Measurements from ENCODE around the gene CACNA1B. TPM values are rescaled to one million over a fixed set of nuclear protein-coding genes. Genes with fewer than 3 reads are reported as not detected.

Gene CACNA1B
- total RNA-seq, 1 experiment from 2014 or later, result 1.7 TPM

- no TSS peak for BruUV-seq (replicated peaks)
- no peaks in the 10 kb centered on the region for H3K4me1 ChIP-seq (ENCODE audit: control insufficient read depth in 1 of 2, insufficient read depth in 2 of 2, low read length in 2 of 2)
- H3K4me2 ChIP-seq (ENCODE audit: low read length), result no peak overlapping the region
- H4K20me1 ChIP-seq (ENCODE audit: insufficient read depth), result no peaks in the 10 kb centered on the region
- no peak for DNase-seq (ENCODE audit: low read depth, low spot score)
- ChIA-PET CTCF (no interaction called here), POLR2A (no interaction called here), RAD21 (ENCODE audit: low non-redundant PET in 1 of 2, low total read pairs in 2 of 2, uncharacterized antibody in 2 of 2, unreplicated experiment in 2 of 2) (no interaction called here)
- intact Hi-C loops (cut with micrococcal nuclease), result no loop called here
- no peak overlapping the region for H3K9ac ChIP-seq (ENCODE audit: low read length)
- no peaks in the 10 kb centered on the region for H3K9me2 ChIP-seq (ENCODE audit: insufficient read depth)
- H2AFZ ChIP-seq (ENCODE audit: low read depth, low read length, poor library complexity, severe bottlenecking), result no peak overlapping the region
- no peak for TF ChIP-seq RAD21 (IDR thresholded peaks at IDR 0.05; ENCODE audit: low read depth)
- no peak for TF ChIP-seq CBX3 (IDR thresholded peaks at IDR 0.05; ENCODE audit: low read depth)
- H3K27me3 ChIP-seq (ENCODE audit: insufficient read depth, low read length), result no peaks in the 10 kb centered on the region
- no peak overlapping the region for H3K4me3 ChIP-seq (replicated peaks in 1 of 2; ENCODE audit: low read depth in 1 of 2, low read length in 2 of 2)
- H3K79me2 ChIP-seq (ENCODE audit: insufficient read depth, low read length), result no peaks in the 10 kb centered on the region
- H3K27ac ChIP-seq (ENCODE audit: low read depth, low read length), result no peak overlapping the region
- H3K9me3 ChIP-seq (ENCODE audit: control insufficient read depth in 1 of 2, insufficient read depth in 1 of 2, low read depth in 1 of 2, low read length in 2 of 2), result no peaks in the 10 kb centered on the region
- no peaks in the 10 kb centered on the region for H3K36me3 ChIP-seq (ENCODE audit: control insufficient read depth in 1 of 2, insufficient read depth in 2 of 2, low read length in 2 of 2)
- ATAC-seq, result no peak
Measured at GRCh38 chr9:137907776-137908175, 30.2 kb downstream of the CACNA1B start.

- TF ChIP-seq SRF (IDR thresholded peaks at IDR 0.05; ENCODE audit: low read depth), result no peak
- no peak for TF ChIP-seq MAX (IDR thresholded peaks at IDR 0.05)
- TF ChIP-seq ELF1 (IDR thresholded peaks at IDR 0.05; ENCODE audit: borderline replicate concordance, low read depth), result no peak
- TF ChIP-seq EZH2phosphoT487 (IDR thresholded peaks at IDR 0.05; ENCODE audit: borderline replicate concordance), result no peak
- TF ChIP-seq ZFX (IDR thresholded peaks at IDR 0.05), result no peak
- TF ChIP-seq POLR2A (IDR thresholded peaks at IDR 0.05; ENCODE audit: borderline replicate concordance, extremely low read depth, insufficient read depth, insufficient read length), result no peak
- no peak for TF ChIP-seq CTCF (IDR thresholded peaks at IDR 0.05 in 2 of 3, conservative IDR thresholded peaks at IDR 0.05 in 1 of 3; ENCODE audit: borderline replicate concordance in 1 of 3, insufficient read depth in 1 of 3, low read depth in 2 of 3, low read length in 2 of 3)
- TF ChIP-seq ATF3 (IDR thresholded peaks at IDR 0.05), result no peak
- TF ChIP-seq CEBPB (IDR thresholded peaks at IDR 0.05; ENCODE audit: low read depth), result no peak
- TF ChIP-seq TCF7L2 (IDR thresholded peaks at IDR 0.05; ENCODE audit: borderline replicate concordance, extremely low read depth, insufficient read depth, insufficient read length), result no peak
- TF ChIP-seq YY1 (IDR thresholded peaks at IDR 0.05; ENCODE audit: extremely low read depth, insufficient replicate concordance, low read depth, low read length), result no peak
- no peak for TF ChIP-seq JUND (IDR thresholded peaks at IDR 0.05)
- no peak for TF ChIP-seq FOSL1 (IDR thresholded peaks at IDR 0.05; ENCODE audit: low read depth)
- TF ChIP-seq EGR1 (IDR thresholded peaks at IDR 0.05; ENCODE audit: low read depth), result no peak
- no peak for TF ChIP-seq ZNF274 (IDR thresholded peaks at IDR 0.05; ENCODE audit: low read depth, low read length)
- no peak for TF ChIP-seq RAD21 (IDR thresholded peaks at IDR 0.05; ENCODE audit: low read depth)
- no peak for TF ChIP-seq CBX3 (IDR thresholded peaks at IDR 0.05; ENCODE audit: low read depth)
- no peak for TF ChIP-seq SIN3A (IDR thresholded peaks at IDR 0.05; ENCODE audit: low read depth)
- TF ChIP-seq EZH2 (IDR thresholded peaks at IDR 0.05), result no peak
- no peak for TF ChIP-seq POLR2AphosphoS5 (IDR thresholded peaks at IDR 0.05; ENCODE audit: low read depth, low read length)
- no peaks in the 10 kb centered on the region for H3K4me1 ChIP-seq (ENCODE audit: control insufficient read depth in 1 of 2, insufficient read depth in 2 of 2, low read length in 2 of 2)
- CTCF ChIA-PET, result no interaction called here
- RAD21 ChIA-PET (ENCODE audit: low non-redundant PET in 1 of 2, low total read pairs in 2 of 2, uncharacterized antibody in 2 of 2, unreplicated experiment in 2 of 2), result no interaction called here
- H3K4me2 ChIP-seq (ENCODE audit: low read length), result no peak overlapping the region
- no peaks in the 10 kb centered on the region for H3K27me3 ChIP-seq (ENCODE audit: insufficient read depth, low read length)
- intact Hi-C loops (cut with micrococcal nuclease), result loop anchor here (10.0 kb wide), 1 partner anchor 62 kb away; no protein-coding TSS in a partner anchor
- no peaks in the 10 kb centered on the region for H3K9me3 ChIP-seq (ENCODE audit: control insufficient read depth in 1 of 2, insufficient read depth in 1 of 2, low read depth in 1 of 2, low read length in 2 of 2)
- no peak overlapping the region for H3K9ac ChIP-seq (ENCODE audit: low read length)
- POLR2A ChIA-PET, result no interaction called here
- DNase-seq (ENCODE audit: low read depth, low spot score) (no peak), ATAC-seq (no peak)
- H3K9me2 ChIP-seq (ENCODE audit: insufficient read depth), result no peaks in the 10 kb centered on the region
- no peak overlapping the region for H3K4me3 ChIP-seq (replicated peaks in 1 of 2; ENCODE audit: low read depth in 1 of 2, low read length in 2 of 2)
- H2AFZ ChIP-seq (ENCODE audit: low read depth, low read length, poor library complexity, severe bottlenecking), result no peak overlapping the region
- no peaks in the 10 kb centered on the region for H3K36me3 ChIP-seq (ENCODE audit: control insufficient read depth in 1 of 2, insufficient read depth in 2 of 2, low read length in 2 of 2)
- no peaks in the 10 kb centered on the region for H3K79me2 ChIP-seq (ENCODE audit: insufficient read depth, low read length)
- no TSS peak for BruUV-seq (replicated peaks)
- no peaks in the 10 kb centered on the region for H4K20me1 ChIP-seq (ENCODE audit: insufficient read depth)
- no peak overlapping the region for H3K27ac ChIP-seq (ENCODE audit: low read depth, low read length)
Measured at GRCh38 chr9:137912671-137913070, 35.1 kb downstream of the CACNA1B start.
